ENCODE results near the gene RASGRP4. TPM values are rescaled to one million over a fixed set of nuclear protein-coding genes. Genes with fewer than 3 reads are reported as not detected.
"Not testable (repeated sequence)": the region's sequence is repeated elsewhere in the genome, so short reads cannot be mapped to it uniquely, and the experiment has no call there.

The RASGRP4 gene
- total RNA-seq (2021) = not detected in 2 replicates
- Bru-seq, nascent RNA = not detected
- BruChase-seq, experiment 1, labeled RNA remaining after a 2-hour chase = not detected
- not detected for BruChase-seq, experiment 2, labeled RNA remaining after a 6-hour chase
- long read RNA-seq = 0 reads

- H3K4me3 ChIP-seq (ENCODE audit: low read depth, low read length, poor library complexity, severe bottlenecking) = no peak within 1 kb of the TSS
- H3K9me3 ChIP-seq (ENCODE audit: low read depth, low read length, poor library complexity, severe bottlenecking) = no peaks in the 10 kb centered on the region
- no peak for DNase-seq (ENCODE audit: low spot score)
- peaks cover 6% of the 10 kb centered on the region for H3K27me3 ChIP-seq (replicated peaks; ENCODE audit: insufficient read depth, low read depth, low read length, poor library complexity)
- intact Hi-C loops (cut with micrococcal nuclease; ENCODE audit: unreplicated experiment) = no loop called here
- ChIA-PET CTCF (no interaction called here), POLR2A (ENCODE audit: low non-redundant PET) (no interaction called here)
- BruUV-seq (replicated peaks) = no TSS peak
- TF ChIP-seq CTCF (conservative IDR thresholded peaks at IDR 0.05; ENCODE audit: low read depth, low read length) = no peak
- TF ChIP-seq EZH2 (IDR thresholded peaks at IDR 0.05; ENCODE audit: borderline replicate concordance, low read depth, low read length, poor library complexity, severe bottlenecking) = no peak
- H3K4me1 ChIP-seq (ENCODE audit: insufficient read depth, low read length, poor library complexity, severe bottlenecking) = no peaks in the 10 kb centered on the region
- no peak within 1 kb of the TSS for H3K27ac ChIP-seq (ENCODE audit: low read depth, low read length, poor library complexity, severe bottlenecking)
- H3K36me3 ChIP-seq (ENCODE audit: insufficient read depth, low read length, poor library complexity, severe bottlenecking) = no peaks in the 10 kb centered on the region
These were observed at the start of gene RASGRP4 for GRCh38 chr19:38425810-38426466. Gene RASGRP4, minus strand, starts transcription at chr19:38426219. Its CDS starts 128 bp downstream, at chr19:38426091.

- TF ChIP-seq EZH2 (IDR thresholded peaks at IDR 0.05; ENCODE audit: borderline replicate concordance, low read depth, low read length, poor library complexity, severe bottlenecking) = no peak
- POLR2A ChIA-PET (ENCODE audit: low non-redundant PET) = no interaction called here
- Histone ChIP-seq H3K4me3 (ENCODE audit: low read depth, low read length, poor library complexity, severe bottlenecking) (no peak overlapping the region), H3K27me3 (replicated peaks; ENCODE audit: insufficient read depth, low read depth, low read length, poor library complexity) (peaks cover 6% of the 10 kb centered on the region), H3K4me1 (ENCODE audit: insufficient read depth, low read length, poor library complexity, severe bottlenecking) (peaks cover 5% of the 10 kb centered on the region), H3K36me3 (ENCODE audit: insufficient read depth, low read length, poor library complexity, severe bottlenecking) (no peaks in the 10 kb centered on the region), H3K27ac (ENCODE audit: low read depth, low read length, poor library complexity, severe bottlenecking) (no peak overlapping the region), H3K9me3 (ENCODE audit: low read depth, low read length, poor library complexity, severe bottlenecking) (no peaks in the 10 kb centered on the region)
- CTCF ChIA-PET = no interaction called here
- intact Hi-C loops (cut with micrococcal nuclease; ENCODE audit: unreplicated experiment) = no loop called here
- no TSS peak for BruUV-seq (replicated peaks)
- DNase-seq (ENCODE audit: low spot score) = no peak
These were observed 49.2 kb upstream of the RASGRP4 start for GRCh38 chr19:38475176-38475575.

- no peak for DNase-seq (ENCODE audit: low spot score)
- no peaks in the 10 kb centered on the region for H3K9me3 ChIP-seq (ENCODE audit: low read depth, low read length, poor library complexity, severe bottlenecking)
- H3K4me1 ChIP-seq (ENCODE audit: insufficient read depth, low read length, poor library complexity, severe bottlenecking) = peaks cover 5% of the 10 kb centered on the region
- intact Hi-C loops (cut with micrococcal nuclease; ENCODE audit: unreplicated experiment) = no loop called here
- no peak overlapping the region for H3K4me3 ChIP-seq (ENCODE audit: low read depth, low read length, poor library complexity, severe bottlenecking)
- CTCF ChIA-PET = no interaction called here
- H3K27ac ChIP-seq (ENCODE audit: low read depth, low read length, poor library complexity, severe bottlenecking) = no peak overlapping the region
- POLR2A ChIA-PET (ENCODE audit: low non-redundant PET) = no interaction called here
- no peaks in the 10 kb centered on the region for H3K36me3 ChIP-seq (ENCODE audit: insufficient read depth, low read length, poor library complexity, severe bottlenecking)
- no TSS peak for BruUV-seq (replicated peaks)
- H3K27me3 ChIP-seq (replicated peaks; ENCODE audit: insufficient read depth, low read depth, low read length, poor library complexity) = peaks cover 6% of the 10 kb centered on the region
- no peak for TF ChIP-seq CTCF (conservative IDR thresholded peaks at IDR 0.05; ENCODE audit: low read depth, low read length)
- TF ChIP-seq EZH2 (IDR thresholded peaks at IDR 0.05; ENCODE audit: borderline replicate concordance, low read depth, low read length, poor library complexity, severe bottlenecking) = no peak
These were observed 47.2 kb upstream of the RASGRP4 start for GRCh38 chr19:38473201-38473600.

DNA sequence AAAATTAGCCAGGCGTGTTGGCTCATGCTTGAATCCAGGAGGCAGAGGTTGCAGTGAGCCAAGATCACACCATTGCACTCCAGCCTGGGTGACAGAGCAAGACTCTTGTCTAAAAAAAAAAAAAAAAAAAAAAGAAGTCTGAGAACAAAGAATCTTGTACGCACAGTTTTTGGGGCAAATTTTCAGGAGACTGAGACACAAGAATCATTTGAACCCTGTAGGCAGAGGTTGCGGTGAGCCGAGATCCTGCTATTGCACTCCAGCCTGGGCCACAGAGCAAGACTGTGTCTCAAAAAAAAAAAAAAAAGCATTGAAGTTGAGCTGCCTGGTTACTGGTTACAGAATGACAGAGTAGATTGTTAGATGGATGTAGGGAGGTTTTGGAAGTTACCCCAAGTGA lies 46.7 kb upstream of the RASGRP4 start:
- POLR2A ChIA-PET (ENCODE audit: low non-redundant PET); H3K27me3 ChIP-seq (replicated peaks; ENCODE audit: insufficient read depth, low read depth, low read length, poor library complexity); H3K4me1 ChIP-seq (ENCODE audit: insufficient read depth, low read length, poor library complexity, severe bottlenecking); H3K4me3 ChIP-seq (ENCODE audit: low read depth, low read length, poor library complexity, severe bottlenecking); H3K9me3 ChIP-seq (ENCODE audit: low read depth, low read length, poor library complexity, severe bottlenecking); intact Hi-C loops (cut with micrococcal nuclease; ENCODE audit: unreplicated experiment); H3K36me3 ChIP-seq (ENCODE audit: insufficient read depth, low read length, poor library complexity, severe bottlenecking); BruUV-seq (replicated peaks); H3K27ac ChIP-seq (ENCODE audit: low read depth, low read length, poor library complexity, severe bottlenecking); CTCF ChIA-PET; DNase-seq (ENCODE audit: low spot score): not testable (repeated sequence)

Measured in A673 (cell line).